ENCODE results near the gene MRPL10.
A peak's percentile ranks its signal among the peaks of the same experiment; 100 is the strongest.

The MRPL10 gene
- 49.6 to 50.9 reads per million in 2 experiments for total RNA-seq

DNA sequence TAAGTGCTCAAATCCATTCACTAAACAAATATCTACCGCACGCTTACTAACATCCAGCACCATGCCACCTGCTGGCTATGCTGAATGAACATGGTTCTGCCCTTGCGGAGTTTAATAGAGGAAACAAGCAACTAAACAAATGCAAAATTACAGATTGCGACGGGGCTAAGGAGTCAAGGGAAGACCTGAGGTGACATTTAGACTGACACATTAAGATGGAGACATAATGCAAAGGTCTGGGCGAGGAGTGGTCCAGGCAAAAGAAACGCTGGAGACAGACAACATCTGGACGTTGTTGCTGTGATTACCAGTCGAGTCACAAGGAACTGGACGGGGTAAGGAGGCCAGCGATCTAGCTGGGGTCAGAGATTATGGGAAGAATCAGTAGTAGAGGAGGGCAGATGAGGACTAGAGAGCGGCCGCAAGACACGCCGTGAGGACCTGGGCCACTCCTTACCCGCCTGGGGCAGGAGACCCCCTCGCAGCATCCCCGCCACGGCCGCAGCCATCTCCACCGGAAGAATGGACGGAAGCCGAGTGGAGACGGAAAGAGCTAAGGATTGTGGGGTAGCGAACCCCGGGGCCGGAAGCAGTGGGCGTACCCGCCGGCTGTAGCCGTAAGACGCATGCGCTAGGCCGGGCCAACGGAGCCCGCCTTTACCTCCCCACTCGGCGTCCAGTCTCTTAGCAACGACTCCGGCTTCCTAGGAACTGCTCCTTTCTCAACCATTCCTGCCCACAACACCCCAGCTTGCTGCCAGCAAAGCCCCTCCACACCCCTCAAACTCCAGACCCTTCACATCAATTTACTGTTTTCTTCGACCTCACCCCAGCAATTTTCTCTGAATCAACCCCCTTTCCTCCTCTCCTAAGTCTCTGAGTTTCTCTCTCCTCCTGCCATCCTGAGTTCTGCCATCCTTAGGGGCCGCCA lies at the start of gene MRPL10, which contains the start of gene LRRC46:
MRPL10 (minus strand) TSS at position 539 of the 931 bp plus-strand sequence; CDS start at position 509, 30 bp downstream.
LRRC46 (plus strand) TSS at position 668 of the 931 bp plus-strand sequence. CDS start 320 bp downstream, outside the sequence.
- peak; percentile 86 for DNase-seq (ENCODE audit: low read depth)

DNA sequence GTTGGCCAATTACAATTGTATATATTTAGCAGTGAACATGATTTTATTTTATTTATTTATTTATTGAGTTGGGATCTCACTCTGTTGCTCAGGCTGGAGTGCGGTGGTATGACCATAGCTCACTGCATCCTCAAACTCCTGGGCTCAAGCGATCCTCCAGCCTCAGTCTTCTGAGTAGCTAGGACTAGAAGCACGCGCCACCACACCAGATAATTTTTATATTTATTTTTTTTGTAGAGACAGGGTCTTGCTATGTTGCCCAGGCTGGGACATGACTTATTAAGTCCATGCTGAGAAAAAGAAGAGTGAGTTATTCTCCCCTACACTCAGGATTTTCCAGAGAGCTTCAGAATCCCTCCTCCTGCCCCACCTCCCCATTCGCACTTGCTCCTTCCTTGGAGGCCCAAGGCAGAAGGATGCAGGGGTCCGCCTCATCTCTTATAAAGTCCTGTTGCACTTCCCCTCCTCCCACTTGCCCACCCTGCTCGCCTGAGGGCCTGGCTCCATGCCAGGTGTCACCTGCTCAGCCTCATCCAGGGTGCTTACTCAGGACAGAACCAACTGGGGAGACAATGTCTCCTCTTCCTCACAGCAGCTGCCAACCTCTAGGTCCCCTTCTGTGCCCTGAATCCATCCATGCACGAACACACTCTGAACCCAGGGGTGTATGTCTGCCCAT lies 48.6 kb upstream of the MRPL10 start:
- DNase-seq (ENCODE audit: low read depth): no peak

DNA sequence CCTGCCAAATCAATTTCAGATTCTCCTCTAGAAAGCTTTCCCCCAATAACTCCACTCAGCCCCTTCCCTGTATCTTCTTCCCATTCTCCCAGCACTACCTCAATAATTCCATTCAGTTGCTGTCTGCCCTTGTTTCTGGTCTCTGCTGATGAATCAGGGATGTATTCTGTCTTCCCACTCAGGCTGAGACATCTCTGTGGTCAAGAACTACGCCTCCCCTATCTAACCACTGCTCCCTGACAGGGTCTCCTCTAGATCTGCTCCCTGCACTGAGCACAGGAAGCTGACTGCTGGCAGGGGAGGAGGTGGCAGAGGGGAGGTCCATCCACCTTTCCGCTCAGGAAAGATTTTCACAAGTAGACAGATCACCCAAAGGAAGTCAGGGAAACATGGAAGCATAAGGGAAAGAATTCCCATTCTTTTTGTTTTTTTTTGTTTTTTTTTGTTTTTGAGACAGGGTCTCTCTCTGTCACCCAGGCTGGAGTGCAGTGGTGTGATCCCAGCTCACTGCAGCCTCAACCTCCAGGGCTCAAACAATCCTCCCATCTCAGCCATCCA lies 47.8 kb upstream of the MRPL10 start:
- DNase-seq (ENCODE audit: low read depth): no peak

DNA sequence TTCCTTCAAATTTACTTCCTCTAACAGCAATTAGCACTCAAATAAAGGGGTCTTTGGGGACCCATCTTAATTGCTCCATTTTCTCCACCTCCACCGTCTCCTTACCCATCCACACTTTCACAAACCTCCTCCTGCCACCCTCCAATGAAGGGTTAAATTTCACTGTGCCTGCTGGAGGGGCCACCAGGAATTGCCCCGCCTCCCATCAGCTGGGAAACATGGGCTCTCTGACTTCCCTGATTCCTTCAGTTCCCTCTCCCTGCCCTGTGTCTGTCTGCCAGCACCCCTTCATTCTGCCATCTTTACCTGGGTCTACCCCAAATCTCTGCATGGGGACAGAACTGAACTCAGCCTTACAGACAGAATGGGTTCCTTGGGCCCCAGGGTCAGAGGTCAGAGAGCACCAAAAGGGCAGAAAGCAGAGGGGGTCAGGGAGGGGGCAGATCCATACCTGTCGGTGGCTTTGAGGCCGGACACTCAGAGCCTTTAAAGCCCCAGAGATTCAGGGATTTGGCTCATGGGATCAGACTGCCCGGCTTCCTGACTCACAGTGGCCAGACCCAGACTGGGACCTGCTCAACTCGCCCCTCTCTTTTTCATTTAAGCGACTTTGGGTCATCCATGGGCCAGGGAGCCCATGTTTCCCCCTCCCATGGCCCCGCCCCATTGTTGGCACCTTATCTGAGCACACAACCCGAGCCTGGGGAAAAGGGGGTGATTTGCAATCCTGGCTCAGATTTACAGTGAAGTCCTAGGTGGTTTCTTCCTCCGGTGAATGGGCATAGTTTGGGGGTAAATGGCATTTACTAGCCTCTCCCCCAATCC lies 47.1 kb upstream of the MRPL10 start:
- DNase-seq (ENCODE audit: low read depth): no peak

DNA sequence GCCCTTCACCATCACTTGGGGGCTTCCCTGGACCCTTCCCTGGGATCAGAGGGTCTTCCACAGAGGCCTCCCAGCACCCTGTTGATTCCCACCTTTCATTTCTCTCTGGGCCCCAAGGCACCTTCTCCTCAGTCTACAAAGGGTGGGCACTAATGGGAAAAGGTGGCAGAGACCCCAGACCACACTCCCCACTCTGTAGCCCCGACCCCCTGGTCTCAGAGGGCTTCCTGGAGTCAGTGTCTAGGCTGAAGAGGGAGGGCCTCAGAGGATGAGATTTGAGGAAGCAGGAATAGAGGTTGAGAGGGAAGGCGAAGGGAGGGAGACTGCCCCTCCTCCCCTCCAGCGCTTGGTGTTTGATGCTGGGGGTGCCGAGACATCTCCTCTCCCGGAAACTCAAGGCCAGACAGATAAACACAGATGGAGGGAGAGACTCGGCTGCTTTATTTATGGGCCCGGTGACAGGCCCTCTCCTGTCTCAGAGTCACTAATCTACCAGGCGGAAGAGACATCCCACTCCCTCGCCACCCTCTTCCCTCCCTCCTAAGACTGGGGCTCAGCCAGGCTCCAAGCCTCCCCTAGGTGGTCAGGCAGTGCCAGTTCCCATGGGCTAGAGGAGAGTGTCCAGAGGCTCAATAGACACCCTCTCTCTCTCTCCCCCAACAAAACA lies 46.2 kb upstream of the MRPL10 start:
- DNase-seq (ENCODE audit: low read depth): no peak

DNA sequence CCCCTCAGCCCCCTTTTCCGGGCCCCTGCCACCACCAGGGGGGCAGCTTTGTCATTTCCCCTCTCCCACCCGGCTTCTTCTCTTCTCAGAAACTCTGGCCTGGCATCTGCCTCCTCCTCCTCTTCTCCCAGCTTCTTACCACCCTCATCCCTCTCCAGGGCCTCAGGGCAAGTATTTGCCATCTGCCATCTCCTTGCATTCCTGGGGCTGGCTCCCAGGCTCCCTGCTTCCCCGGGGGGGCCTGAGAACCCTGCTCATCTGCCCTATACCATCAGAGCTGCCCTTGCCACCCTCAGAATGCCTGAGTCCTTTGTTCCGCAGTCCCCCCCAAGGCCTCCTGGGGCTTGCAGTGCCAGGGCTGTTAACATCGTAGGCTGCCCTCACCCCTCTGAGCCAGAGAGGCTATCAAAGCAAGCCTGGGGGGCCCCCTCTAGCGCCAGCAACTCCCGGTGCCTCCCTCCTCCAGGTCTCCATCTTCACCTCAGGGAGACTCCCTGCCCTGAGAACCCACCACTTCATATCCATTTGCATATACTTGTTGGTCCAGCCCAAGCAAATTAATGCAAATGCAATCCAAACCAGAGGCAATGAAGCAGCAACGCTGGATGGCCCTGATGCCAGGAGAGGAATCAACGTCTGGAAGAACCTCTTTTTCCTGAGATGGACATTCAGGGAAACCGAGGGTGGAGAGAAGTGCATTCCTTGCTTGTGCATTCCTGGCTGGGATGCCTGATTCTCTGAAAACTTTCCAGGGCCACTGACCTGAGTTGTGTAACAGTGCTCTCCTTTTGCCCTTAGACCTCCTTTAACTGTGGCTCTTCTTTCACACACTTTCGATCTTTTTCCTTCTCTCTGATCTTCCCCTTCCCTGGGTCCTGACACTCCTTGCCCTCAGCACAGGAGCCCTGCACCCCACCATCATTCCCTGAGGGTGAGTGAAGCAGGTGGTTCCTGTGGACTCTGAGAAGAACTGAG lies 44.0 kb upstream of the MRPL10 start:
- DNase-seq (ENCODE audit: low read depth): no peak

DNA sequence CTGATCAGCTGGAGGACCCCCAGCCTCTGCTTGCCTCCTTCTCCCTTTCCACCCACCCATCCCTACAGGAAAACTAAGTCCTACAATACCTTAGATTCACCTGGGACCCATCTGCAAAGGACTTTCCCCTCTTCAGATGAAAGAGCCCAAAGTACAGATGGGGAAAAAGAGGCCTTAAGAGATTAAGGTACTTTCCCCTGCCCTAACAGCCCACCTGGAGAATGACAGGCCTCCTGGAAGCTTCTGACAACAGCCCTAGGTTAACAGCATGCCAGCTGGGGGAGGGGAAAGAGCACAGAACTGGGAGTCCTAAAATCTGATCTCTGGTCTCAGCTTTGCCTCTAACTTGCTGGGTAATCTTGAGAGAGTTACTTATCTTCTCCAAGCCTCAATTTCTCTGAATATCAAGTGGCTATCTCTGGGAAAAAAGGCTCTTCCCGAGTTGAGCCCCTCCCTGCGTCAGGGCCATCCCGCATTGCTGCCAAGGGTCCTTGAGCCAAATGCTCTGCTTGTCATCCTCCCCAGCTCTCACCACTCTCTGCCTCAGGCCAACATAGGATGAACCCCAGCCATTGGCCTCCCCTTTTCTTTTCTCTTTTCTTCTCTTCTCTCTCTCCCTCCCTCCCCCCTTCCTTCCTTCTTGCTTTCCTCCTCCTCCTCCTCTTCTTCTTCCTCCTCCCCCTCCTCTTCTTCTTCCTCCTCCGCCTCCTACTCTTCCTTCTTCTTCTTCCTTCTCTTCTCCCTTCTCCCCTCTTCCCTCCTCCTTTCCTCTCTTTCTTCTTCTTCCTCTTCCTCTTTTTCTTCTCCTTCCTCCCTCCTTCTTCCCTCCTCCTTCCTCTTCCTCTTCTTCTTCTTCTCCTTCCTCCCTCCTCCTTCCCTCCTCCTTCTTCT lies 42.1 kb upstream of the MRPL10 start:
- no peak for DNase-seq (ENCODE audit: low read depth)

DNA sequence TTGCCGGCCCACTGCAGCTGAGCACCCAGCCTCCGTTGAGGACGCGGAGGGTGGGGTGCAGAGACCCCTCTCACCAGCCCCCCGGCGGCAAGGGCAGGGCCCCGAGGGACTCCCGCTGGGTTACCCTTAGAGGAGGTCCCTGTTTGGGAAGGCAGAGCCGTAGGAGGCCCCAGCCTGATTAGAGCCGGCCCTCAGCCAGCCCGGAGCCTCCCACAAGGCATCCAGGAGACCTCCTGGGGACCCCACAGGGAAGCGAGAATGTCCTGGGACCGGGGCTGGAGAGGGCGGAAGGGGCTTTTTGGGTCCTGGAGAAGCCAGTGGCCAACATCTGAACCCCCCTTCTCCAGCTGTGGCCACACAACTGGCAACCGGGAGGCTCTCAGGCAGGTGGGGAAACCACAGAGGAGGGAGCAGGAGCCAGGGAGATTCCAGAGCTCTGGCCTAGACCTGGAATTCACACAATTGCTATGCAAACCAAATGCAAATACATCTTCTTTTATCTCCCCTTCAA lies 41.4 kb upstream of the MRPL10 start:
- DNase-seq (ENCODE audit: low read depth): no peak

DNA sequence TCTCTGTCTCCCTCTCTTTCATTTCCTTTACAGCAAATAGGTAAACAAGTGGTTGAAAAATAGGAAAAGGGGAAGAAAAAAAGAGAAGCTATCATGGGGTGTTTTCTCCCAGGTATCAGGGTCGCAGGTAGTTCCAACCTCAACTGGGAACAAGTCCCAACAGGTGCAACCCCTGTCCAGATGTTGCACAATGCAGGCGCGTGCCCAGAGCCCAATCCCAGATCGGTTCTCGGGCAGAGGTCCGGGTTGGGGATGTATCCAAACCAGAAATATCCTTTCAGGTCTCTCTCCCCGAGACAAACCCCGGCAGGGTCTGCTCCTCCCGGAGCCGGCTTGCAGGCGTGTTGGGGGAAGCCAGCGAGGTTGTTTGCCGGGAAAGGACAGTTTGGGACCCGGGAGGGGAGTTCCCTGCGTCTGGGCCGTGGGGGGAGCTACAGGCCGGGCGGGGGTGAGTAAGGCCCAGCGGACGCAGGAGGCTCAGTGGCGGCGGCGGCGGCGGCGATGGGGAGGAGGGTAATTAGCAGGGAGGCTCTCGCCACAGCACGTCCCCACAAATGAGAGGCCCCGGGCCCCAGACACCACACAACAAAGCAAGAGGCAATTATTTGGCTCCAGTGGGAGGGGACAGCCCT lies 40.8 kb upstream of the MRPL10 start:
- no peak for DNase-seq (ENCODE audit: low read depth)

DNA sequence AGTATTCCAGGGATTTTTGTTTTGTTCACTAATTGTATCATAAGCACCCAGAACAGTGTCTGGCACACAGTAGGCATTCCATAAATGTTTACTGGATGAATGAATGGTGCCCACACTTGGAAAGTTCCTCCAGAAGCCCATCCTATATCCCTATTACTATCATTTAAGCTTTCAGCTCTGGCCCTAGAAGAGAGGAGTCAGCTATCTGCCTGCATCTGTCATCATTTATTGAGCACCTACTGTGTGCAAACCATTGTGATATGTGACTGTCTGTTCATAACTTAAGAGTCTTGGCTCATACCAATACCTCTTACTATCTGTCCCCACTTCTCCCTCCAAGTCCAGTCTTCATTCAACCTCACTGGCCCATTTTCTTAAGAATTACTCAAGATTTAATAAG lies 39.7 kb upstream of the MRPL10 start:
- DNase-seq (ENCODE audit: low read depth): no peak

DNA sequence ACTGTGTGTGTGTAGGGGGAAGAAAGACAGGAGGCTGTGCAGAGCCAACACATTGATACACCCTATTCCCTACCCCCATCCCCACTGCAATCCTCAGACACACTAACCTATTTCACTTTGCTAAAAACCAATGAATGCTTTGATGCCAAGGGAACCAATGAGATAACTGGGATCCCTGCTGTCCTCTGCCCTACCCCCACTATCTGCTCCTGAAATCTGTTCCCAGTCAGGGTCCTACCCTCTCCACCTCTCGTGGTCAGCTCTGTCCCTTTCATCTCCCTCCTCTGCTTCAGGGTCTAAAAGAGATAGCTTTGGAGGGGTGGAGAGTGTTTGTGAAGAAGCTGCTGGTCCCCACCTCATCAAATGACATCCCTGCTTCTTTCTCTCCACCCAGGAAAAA lies 38.7 kb upstream of the MRPL10 start:
- no peak for DNase-seq (ENCODE audit: low read depth)

DNA sequence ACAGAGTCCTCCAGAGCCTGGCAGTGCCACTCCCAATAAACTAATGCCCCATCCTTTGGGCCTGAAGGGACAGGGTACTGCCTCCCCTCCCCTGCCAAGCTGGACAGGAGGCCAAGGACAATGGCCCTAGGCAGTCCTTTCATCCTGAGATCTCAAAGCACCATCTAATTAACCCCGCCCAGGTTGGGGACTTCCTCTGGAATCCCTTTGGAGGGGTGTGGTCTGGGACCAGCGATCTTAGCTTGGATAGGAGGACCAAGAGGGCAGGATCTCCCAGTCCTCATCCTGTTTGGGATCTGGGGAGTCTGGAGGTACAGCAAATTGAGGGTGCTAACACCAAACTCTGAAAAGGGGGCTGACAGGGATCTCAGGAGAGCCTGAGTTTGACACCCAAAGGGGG lies 37.8 kb upstream of the MRPL10 start:
- no peak for DNase-seq (ENCODE audit: low read depth)

DNA sequence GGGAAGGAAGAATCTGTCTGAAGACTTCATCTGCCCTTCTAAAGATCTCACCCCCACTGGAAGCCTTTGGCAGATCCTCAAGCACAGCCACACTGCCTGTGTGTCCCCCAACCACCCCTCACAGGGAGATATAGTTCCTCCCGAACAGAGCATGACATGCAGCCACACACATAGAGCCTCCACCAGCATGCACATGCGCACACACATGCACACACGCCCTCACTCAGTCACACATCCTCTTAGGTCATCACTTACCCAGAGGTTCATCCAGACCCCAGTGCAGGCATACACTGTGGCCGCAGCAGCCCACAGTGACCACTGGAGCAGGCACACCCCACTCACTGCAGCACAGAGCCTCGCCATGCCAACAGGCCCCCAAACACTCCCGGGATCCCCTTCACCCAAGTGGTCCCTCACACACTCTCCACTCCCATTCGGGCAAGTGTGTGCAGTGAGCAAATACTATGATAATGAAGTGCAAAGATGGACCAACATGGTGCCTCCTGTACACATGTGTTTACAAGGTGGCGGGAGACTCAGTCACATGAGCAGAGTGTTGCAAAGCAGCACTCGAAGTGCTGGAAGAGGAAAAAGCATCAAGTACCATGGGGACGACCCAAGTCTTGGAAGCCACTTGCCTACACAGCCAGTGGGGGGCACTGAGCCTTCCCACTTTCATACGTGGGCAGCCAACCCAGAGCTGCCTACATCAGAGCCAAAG lies 36.6 kb upstream of the MRPL10 start:
- DNase-seq (ENCODE audit: low read depth): no peak

DNA sequence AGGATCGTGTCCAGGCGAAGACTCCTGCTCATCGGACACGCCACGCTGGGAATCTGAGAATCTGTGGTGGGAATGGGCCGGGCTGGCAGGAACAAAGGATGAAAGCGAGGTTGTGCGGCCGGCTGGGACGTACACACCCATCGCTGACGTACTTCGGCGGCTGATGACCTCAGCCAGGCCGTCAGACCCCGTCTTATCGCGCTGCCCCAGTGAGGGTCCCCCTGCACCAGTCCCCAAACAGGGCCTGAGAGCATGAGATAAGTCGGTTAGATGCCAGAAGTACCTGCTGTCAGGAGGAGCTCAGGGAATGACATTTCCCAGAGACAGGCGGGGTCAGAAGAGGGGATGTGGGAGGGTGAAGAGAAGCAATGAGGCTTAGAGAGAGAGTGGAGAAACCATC lies 35.6 kb upstream of the MRPL10 start:
- no peak for DNase-seq (ENCODE audit: low read depth)

DNA sequence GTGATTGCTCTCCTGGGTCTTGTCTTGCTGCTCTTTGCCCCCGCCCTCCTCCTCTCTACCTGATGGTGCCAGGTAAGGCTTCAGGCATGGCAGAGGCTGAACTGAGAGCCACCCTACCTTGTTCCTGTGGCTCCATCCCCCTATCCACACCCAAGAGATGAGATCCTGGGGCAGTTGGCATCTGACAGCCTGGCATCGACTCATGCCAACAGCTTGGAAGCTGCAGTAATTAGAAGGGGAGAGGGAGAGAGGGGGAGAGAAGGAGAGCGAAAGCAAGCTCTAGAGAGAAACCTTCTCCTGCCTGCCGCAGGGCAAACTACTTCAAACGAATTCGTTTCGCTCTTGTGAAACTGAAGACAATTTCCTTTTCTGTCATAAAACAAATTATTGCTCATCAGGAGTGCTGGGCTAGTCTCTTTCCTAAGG lies 33.5 kb upstream of the MRPL10 start:
- DNase-seq (ENCODE audit: low read depth): no peak

DNA sequence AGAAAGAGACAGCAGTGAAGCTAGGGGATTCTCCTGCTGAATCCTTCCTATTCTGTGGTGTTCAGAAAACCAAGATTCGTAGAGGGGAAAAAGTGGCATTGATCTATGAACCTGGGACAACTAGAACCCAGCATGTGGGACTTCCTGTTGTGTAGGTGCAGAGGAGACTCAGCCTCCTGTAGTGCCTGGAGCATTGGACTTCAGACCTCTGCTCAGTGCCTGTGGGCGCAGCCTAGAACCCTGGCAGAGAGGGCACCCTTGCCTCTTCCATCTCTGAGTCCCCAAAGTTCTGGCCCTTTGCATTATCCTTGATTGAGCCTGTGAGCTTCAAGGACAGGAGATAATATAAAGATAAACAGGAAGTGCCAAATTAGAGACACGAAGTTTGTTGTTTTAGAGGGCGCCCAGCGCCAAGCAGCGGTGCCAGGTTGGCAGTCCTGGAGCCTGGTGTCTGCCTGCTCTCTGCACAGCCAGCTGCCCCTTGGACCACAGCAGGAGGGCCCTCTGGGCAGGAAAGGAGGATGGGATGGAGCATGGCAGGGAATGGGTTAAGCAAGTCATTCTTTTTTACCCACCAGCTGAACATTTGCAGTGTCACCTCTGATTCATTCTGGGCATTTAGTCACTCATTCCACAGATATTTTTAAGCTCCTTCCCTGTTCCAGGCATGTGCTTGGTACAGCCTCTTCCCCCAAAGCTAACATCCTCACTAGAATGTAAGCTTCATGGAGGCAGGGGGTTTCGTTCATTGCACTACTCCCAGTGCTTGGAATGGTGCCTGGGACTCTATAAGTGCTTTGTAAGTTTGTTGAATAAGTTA lies 31.5 kb upstream of the MRPL10 start:
- DNase-seq (ENCODE audit: low read depth): no peak

DNA sequence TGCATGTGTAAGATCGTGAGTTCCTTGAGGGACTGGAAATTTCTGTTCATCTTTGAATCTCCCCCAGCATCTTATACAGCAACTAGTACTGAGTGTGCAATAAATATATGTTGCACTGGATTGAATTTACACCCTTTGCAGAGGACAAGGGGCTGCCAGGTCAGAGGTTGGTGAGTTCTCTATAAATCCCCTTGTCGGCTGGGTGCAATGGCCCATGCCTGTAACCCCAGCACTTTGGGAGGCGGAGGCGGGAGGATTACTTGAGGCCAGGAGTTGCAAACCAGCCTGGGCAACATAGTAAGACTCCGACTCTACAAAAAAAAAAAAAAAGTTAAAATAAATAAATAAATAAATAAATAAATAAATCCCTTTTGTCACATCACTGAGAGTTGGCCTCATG lies 29.0 kb upstream of the MRPL10 start:
- no peak for DNase-seq (ENCODE audit: low read depth)

Data from T follicular helper cell (primary cell).